B cell (primary cell): ENCODE data around the gene LCN10. TPM values are rescaled to one million over a fixed set of nuclear protein-coding genes. Genes with fewer than 3 reads are reported as not detected.
A peak's percentile ranks its signal among the peaks of the same experiment; 100 is the strongest.

ENCODE experiments used
- ATAC-seq: fragments of 200-7000 bp; cut with Tn5 transposase; one replicate; pipeline ENCODE4 v1.10.0; 2021; ENCODE audit warnings: low read depth, mild to moderate bottlenecking, moderate number of reproducible peaks, moderate library complexity
- CTCF ChIA-PET: fragments of 350-600 bp; sonication (Branson Sonifier 250); formaldehyde crosslinking; loops from one replicate; lab custom pipeline; 2021; ENCODE audit warnings: antibody characterized with exemption, inconsistent platforms; lab: Charles Lee
- POLR2A ChIA-PET: fragments of 350-600 bp; sonication (Branson Sonifier 250); formaldehyde crosslinking; loops from one replicate; lab custom pipeline; 2021; ENCODE audit warnings: antibody characterized with exemption; lab: Charles Lee
- DNase-seq: peaks from one replicate; pipeline ENCODE4 v3.0.0; 2013
- H2AFZ ChIP-seq: 2 replicates; pipeline ENCODE4 v1.6.1; 2012; ENCODE audit warnings: mild to moderate bottlenecking, low read depth, low read length; ENCODE audit not compliant: insufficient read depth, poor library complexity, severe bottlenecking
- H3K27ac ChIP-seq, 2 donors: 1 replicate in 1 of 2; 2 replicates in 1 of 2; pipeline ENCODE4 v1.5.1; 2012 to 2013; ENCODE audit warnings: low read length in 2 of 2, mild to moderate bottlenecking in 2 of 2, moderate library complexity in 1 of 2
- H3K27me3 ChIP-seq, 4 experiments: fragments of 200-600 bp in 1 of 4; sonication (generic) in 1 of 4; replicated peaks in 1 of 4; 1 replicate in 2 of 4; 2 replicates in 2 of 4; pipeline versions ENCODE4 v1.6.1 to v1.7.0; 2013 to 2016; ENCODE audit warnings: low read length in 3 of 4, mild to moderate bottlenecking in 2 of 4, mixed read lengths in 1 of 4, moderate library complexity in 1 of 4; ENCODE audit not compliant: insufficient read depth in 4 of 4, control insufficient read depth in 3 of 4; ENCODE audit errors: control extremely low read depth in 1 of 4
- H3K36me3 ChIP-seq, 2 experiments: replicated peaks in 1 of 2; 1 replicate in 1 of 2; 2 replicates in 1 of 2; pipeline versions ENCODE4 v1.6.1 to v1.7.1; 2013; ENCODE audit warnings: low read length in 1 of 2; ENCODE audit not compliant: insufficient read depth in 2 of 2, control insufficient read depth in 1 of 2; ENCODE audit errors: control extremely low read depth in 1 of 2, extremely low read depth in 1 of 2
- H3K4me1 ChIP-seq, 2 donors: fragments of 200-600 bp in 1 of 2; sonication (generic) in 1 of 2; 1 replicate in 1 of 2; 2 replicates in 1 of 2; pipeline versions ENCODE4 v1.5.1 to v1.6.1; 2013 to 2017; ENCODE audit warnings: low read length in 2 of 2; ENCODE audit not compliant: control insufficient read depth in 2 of 2, insufficient read depth in 2 of 2
- H3K4me2 ChIP-seq: replicated peaks from 2 replicates; pipeline ENCODE3; 2012; ENCODE audit warnings: mild to moderate bottlenecking, low read depth, low read length; ENCODE audit not compliant: poor library complexity, severe bottlenecking
- H3K4me3 ChIP-seq, 5 experiments: fragments of 200-600 bp in 1 of 5; sonication (generic) in 1 of 5; 1 replicate in 3 of 5; 2 replicates in 2 of 5; pipeline versions ENCODE4 v1.5.1 to v1.7.0; 2011 to 2016; ENCODE audit warnings: low read length in 4 of 5, mild to moderate bottlenecking in 4 of 5, low read depth in 2 of 5, control low read depth in 1 of 5, moderate library complexity in 1 of 5; ENCODE audit not compliant: insufficient read depth in 1 of 5; ENCODE audit errors: control extremely low read depth in 1 of 5, extremely low read depth in 1 of 5
- H3K79me2 ChIP-seq: fragments of 200-600 bp; sonication (generic); one replicate; pipeline ENCODE4 v1.6.0; 2016; ENCODE audit warnings: low read length; ENCODE audit not compliant: control insufficient read depth, insufficient read depth
- H3K9ac ChIP-seq: fragments of 200-600 bp; sonication (generic); 2 replicates; pipeline ENCODE4 v1.6.1; 2017; ENCODE audit warnings: mild to moderate bottlenecking, low read length, moderate library complexity
- H3K9me3 ChIP-seq, 3 donors: one replicate each; pipeline versions ENCODE4 v1.6.1 to v1.7.1; 2013; ENCODE audit warnings: low read length in 2 of 3; ENCODE audit not compliant: control insufficient read depth in 2 of 3, insufficient read depth in 1 of 3; ENCODE audit errors: control extremely low read depth in 1 of 3
- H4K20me1 ChIP-seq: 2 replicates; pipeline ENCODE4 v1.6.0; 2012; ENCODE audit warnings: mild to moderate bottlenecking, low read length; ENCODE audit not compliant: insufficient read depth, control insufficient read depth, poor library complexity, severe bottlenecking
- H3K27ac Mint-ChIP-seq: one replicate; pipeline ENCODE4 v1.8.0; 2021; ENCODE audit warnings: mixed read lengths
- H3K27me3 Mint-ChIP-seq: one replicate; pipeline ENCODE4 v1.8.0; 2021; ENCODE audit warnings: mixed read lengths
- H3K4me1 Mint-ChIP-seq: one replicate; pipeline ENCODE4 v1.8.0; 2021; ENCODE audit warnings: mixed read lengths
- H3K4me3 Mint-ChIP-seq: one replicate; pipeline ENCODE4 v1.8.0; 2021; ENCODE audit warnings: mixed read lengths
- H3K9me3 Mint-ChIP-seq: one replicate; pipeline ENCODE4 v1.8.0; 2022; ENCODE audit warnings: mixed read lengths; ENCODE audit not compliant: insufficient read depth
- EZH2 ChIP-seq: IDR thresholded peaks from 2 replicates; pipeline ENCODE4 v1.6.1; 2012; ENCODE audit warnings: borderline replicate concordance, low read depth, mild to moderate bottlenecking, moderate library complexity, low read length; ENCODE audit not compliant: insufficient read depth, poor library complexity, severe bottlenecking
- whole genome bisulfite sequencing: methylation state at CpG from one replicate; pipeline ENCODE4 v1.1.5; 2013; ENCODE audit warnings: missing lambda C conversion rate; ENCODE audit not compliant: insufficient coverage; 5-methylcytosine and 5-hydroxymethylcytosine counted together
- intact Hi-C: fragments of 100-400 bp; cut with micrococcal nuclease; formaldehyde crosslinking; loops from one replicate; pipeline ENCODE4 v1.10.0; 2022
- polyA plus RNA-seq: library from polyadenylated mRNA; depleted of rRNA; stranded (reverse); fragments of >200 nt; gene quantifications from 2 replicates; pipeline ENCODE4 v1.2.3, GENCODE V29; 2012
- total RNA-seq, 2 donors: library from RNA; stranded (reverse); fragments of 120-200 nt in 1 of 2; gene quantifications; 1 replicate in 1 of 2; 2 replicates in 1 of 2; pipeline versions ENCODE4 v1.2.3 to v1.2.4, GENCODE V29; 2013 to 2022
- TF ChIP-seq, protein P1 (sequence below): fragments of 200-600 bp; IDR thresholded peaks from one replicate; pipeline ENCODE4 v1.8.0; 2022; ENCODE audit warnings: antibody characterized with exemption, mild to moderate bottlenecking

The LCN10 gene
- total and polyA plus RNA-seq, 2 donors (not counting 1 experiment from before 2014, with no cell fraction given) = 76.3 to 93.0 TPM

DNA sequence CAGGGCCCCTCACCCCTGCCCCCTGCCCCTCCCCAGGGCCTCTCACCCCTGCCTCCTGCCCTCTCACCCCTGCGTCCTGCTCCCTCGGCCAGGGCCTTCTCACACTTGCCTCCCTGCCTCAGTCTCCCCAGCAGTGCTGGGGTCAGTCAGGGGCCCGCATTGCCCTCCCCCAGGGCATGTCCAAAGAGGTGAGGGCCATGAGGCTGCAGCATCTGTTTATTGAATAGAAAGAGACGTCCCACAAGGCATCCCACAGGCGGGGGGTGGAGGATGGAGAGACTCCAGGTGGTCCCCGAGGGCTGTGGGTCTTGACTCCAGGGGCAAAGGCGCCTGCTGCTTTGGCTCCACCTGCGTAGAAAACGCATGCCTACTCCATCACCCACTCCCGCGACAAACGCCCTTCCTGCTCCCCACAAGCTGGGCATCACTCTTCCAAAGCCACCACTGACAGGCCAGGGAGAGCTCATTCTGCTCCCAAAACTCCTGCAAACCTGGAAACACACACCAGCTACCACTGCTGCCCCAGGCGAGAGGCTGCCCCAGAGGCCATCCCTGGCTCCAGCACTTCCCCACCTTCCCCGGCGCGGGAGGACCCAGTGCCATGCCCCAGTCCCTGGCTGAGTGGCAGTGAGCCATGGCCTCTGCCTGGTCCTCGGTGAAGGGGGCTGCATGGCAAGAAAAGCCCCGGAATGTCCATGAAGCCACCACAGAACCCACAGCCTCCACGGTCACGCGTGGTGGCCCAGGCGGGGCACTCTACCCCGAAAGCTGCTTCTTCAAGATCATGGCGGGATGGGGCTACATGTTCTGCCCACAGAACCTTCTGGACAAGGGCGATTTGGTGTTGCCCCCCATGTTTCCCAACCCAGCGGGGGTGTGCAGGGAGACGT is 16.9 kb upstream of the LCN10 start:
- peaks cover 0 to 37% (median 3%) of the 10 kb centered on the region in 3 donors for H3K9me3 ChIP-seq
- peaks cover 0 to 3% (median 0%) of the 10 kb centered on the region in 4 experiments for H3K27me3 ChIP-seq
- no peak for TF ChIP-seq EZH2
- TF ChIP-seq, protein P1, sequence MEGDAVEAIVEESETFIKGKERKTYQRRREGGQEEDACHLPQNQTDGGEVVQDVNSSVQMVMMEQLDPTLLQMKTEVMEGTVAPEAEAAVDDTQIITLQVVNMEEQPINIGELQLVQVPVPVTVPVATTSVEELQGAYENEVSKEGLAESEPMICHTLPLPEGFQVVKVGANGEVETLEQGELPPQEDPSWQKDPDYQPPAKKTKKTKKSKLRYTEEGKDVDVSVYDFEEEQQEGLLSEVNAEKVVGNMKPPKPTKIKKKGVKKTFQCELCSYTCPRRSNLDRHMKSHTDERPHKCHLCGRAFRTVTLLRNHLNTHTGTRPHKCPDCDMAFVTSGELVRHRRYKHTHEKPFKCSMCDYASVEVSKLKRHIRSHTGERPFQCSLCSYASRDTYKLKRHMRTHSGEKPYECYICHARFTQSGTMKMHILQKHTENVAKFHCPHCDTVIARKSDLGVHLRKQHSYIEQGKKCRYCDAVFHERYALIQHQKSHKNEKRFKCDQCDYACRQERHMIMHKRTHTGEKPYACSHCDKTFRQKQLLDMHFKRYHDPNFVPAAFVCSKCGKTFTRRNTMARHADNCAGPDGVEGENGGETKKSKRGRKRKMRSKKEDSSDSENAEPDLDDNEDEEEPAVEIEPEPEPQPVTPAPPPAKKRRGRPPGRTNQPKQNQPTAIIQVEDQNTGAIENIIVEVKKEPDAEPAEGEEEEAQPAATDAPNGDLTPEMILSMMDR = no peak
- no peaks in the 10 kb centered on the region for H3K36me3 ChIP-seq
- H3K4me3 Mint-ChIP-seq = peak overlapping the region; percentile 65
- H3K4me1 ChIP-seq = peaks cover 49 to 78% of the 10 kb centered on the region in 2 donors
- ChIA-PET CTCF (interaction anchor here (1.0 to 4.9 kb wide), 5 partner anchors 10 to 273 kb away, joined by 3 to 102 read pairs (median 8); partner anchors contain the start of gene FUT7), POLR2A (interaction anchor here (0.6 to 6.1 kb wide), 3 partner anchors 10 to 524 kb away, joined by 4 to 83 read pairs (median 39); partner anchors contain the start of gene LCN6)
- H3K9ac ChIP-seq = no peak overlapping the region
- no peak overlapping the region for H2AFZ ChIP-seq
- peaks cover 53% of the 10 kb centered on the region for H3K4me1 Mint-ChIP-seq
- 75% methylated on average over 21 of the region's 27 CpGs for WGBS
- H3K27me3 Mint-ChIP-seq = no peaks in the 10 kb centered on the region
- no peak overlapping the region for H3K4me3 ChIP-seq
- no peaks in the 10 kb centered on the region for H4K20me1 ChIP-seq
- H3K4me2 ChIP-seq = peak overlapping the region; percentile 50
- peaks cover 3% of the 10 kb centered on the region for H3K79me2 ChIP-seq
- H3K27ac ChIP-seq = no peak overlapping the region
- peak overlapping the region; percentile 83 for H3K27ac Mint-ChIP-seq
- no peak for DNase-seq
- ATAC-seq = no peak
- intact Hi-C loops = loop anchor here (2.0 to 10.0 kb wide), 3 partner anchors 17 to 215 kb away; partner anchors contain the start of genes LCN10 and NOTCH1
- H3K9me3 Mint-ChIP-seq = no peaks in the 10 kb centered on the region
